HG02571 (cell line): Measurements from ENCODE around the gene TRAM2.

Source experiments
- ATAC-seq: cut with Tn5 transposase; IDR thresholded peaks from one replicate; pipeline ENCODE4 v1.9.1; 2021; ENCODE audit warnings: mild to moderate bottlenecking, moderate library complexity; ENCODE audit not compliant: unreplicated experiment

Gene TRAM2

DNA sequence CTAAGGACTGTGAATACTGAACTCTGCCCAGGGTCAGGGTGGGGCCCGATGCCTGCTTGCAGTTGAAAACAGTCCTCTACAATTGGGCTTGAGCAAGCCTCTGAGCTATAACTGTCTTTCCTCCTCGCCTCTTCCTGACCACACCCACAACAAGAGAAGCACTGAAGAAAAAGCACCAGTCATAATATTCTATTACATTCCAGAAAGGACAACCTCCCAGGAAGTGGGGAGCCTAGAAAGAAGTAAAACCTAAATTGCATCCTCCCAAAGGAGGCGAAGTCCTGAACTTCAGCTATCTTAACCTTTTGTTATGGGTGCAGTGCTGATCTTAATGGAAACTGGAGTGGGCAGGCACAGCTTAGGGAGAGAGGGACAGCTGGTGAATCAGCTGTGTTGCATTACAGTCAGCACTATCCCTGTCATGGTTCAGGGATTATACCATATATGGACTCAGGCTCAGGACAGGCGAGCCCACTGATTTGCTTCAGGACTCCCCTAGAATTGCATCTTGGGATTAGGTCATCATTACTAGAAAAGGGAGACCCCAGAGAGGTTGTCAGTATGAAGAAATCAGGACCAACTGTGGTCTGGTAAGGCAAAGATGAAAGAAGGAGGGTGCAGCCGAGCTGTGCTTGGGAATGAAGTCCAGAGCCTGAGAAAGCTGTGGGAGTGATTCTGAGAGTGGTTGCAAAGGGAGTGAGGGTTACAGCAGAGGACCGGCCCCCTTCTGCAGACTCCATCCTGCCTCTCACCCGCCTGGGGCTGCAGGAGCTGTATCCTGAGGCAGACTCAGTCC, 18.3 kb upstream of the TRAM2 start:
- ATAC-seq: peak; percentile 64

DNA sequence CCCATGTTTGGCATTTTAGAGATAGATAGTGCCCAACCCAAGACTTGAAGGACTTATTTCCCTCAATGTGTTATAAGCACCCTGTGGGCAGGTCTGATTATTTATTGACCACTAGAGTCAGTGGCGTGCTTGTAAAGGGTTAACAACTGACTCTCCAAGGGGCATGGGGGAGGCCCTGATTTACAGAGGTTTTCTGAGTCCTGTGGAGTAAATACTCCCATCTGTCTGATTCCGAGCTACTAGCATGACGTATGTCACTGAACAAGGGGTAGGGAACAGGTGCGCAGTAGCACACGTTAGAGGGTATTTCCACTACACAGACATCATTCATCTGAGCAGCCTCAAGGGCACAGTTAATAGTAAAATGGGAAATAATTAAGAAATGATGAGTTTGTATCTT, 17.4 kb upstream of the TRAM2 start:
- no peak for ATAC-seq

DNA sequence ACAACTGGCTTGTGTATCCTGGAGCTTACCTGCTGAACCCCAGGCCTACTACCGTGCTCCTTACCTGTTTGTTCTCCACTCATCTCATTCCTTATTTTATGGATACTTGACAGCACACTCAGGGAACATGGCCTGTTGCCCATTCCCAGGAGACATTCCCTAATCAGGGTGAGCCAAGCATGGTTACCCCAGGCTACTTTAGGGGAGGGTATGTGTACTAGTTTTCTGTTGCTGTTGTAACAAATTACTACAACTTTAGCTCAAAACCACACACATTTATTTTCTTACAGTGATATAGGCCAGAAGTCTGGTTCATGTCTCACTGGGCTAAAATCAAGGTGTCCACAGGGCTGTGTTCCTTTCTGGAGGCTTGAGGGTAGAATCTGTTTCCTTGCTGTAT, 15.0 kb upstream of the TRAM2 start:
- ATAC-seq: no peak

DNA sequence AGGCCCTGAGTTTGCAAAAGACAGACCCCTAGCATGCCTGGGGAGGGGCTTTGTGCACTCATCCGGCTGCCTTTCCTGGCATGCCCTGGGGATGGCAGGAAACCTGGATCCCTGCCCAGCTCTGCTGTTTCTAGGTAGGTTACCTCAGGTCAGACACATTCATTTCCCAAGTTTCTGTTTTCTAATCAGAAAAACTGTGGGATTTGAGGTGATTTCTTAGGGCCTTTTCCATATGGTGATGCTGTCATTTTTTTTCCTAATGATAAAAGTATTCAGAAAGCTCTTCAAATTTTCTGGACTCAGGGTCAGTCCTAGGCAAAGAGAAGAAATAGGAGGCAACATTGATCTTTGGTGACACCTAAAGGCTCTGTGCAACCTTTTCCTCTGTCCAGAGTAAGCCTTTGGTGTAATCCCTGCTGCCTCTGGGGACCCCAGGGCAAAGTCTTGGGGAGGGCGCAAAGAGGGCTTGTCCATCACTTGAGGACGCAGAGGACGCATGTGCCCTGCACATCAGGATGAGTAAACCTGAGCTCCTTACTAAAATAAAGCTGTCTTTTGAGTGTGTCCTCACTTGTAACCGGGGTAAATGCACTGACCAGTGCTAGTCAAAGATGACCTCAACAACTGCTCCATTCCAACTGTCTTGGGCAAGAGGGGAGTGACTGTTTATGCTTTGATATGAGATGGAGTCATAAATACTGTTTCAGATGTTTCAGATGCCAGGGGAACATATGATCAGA, 13.5 kb upstream of the TRAM2 start:
- ATAC-seq: no peak

DNA sequence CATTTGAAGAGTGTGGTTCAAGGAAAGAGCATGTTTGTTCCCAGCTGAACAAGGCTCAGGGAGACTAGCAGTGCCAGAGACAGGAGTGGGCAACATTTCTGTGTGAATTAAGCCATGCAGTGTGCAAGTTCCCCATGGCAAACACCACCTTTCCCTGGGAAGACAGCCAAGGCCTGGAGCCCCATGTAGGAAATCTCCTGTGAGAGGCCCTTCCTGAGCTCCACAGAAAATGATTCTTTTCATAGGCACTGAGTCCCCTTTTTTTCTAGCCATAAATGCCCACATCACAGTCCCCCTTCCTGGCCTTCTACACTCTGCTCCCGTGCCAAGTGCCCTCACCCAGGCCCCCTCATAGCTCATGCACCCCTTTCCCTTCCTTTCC, 11.8 kb upstream of the TRAM2 start:
- no peak for ATAC-seq

DNA sequence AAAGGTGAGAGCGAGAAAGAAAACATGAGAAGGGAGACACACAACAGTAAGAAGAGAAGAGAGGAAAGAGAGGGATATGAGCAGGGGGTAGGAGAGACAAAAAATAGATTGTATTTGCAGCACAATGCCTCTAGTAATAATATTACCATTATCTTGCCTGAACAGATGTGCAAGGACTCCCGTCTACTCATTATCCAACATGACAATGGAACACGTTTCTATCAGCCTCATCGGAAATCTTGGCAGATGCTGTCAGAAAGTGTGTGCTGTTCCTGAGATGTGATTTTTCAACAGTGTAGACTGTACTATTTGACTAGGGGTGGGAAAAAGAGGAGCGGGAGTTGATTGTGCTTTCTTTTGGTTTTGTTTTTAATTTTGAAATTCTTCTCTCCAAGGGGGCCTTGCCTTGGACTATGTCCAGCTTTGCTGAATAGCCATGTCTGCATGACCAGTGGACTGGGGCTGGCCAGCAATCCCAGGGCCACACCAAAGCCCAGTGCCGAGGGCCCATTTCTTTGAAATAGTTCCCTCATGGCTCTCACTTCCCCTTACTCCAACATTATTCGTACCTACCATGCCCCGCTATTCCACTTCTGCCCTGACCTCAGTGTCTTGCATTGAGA, 11.3 kb upstream of the TRAM2 start:
- ATAC-seq: no peak

DNA sequence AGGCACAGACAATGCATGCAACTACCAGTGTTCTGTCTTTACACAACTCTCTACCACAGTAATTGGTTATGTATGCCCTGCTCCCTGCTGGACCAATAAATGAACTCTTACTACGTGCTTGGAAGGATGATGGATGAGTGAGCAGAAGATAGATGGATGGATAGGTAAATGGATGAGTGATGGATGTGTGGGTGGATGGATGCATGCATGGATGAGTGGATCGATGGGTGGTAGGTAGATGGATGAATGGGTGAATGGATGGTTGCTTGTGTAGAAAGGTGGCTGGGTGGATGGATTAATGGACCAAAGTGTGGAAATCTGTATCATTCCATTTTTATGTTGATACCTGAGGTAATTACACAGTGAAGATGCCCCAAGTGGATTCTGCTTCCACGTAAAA, 10.1 kb upstream of the TRAM2 start:
- no peak for ATAC-seq

DNA sequence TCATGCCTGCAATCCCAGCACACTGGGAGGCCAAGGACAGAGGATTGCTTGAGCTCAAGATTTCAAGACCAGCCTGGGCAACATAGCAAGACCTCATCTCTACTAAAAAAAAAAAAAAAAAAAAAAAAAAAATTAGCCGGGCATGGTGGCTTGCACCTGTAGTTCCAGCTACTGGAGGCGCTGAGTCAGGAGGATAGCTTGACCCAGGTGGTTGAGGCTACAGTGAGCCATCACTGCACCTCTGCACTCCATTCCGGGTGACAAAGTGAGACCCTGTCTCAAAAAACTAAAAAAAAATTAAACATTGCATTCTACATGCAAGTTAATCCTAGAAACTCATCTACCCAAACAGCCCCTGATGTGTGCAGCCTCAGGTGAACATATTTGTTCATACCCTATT, 7.3 kb upstream of the TRAM2 start:
- no peak for ATAC-seq

DNA sequence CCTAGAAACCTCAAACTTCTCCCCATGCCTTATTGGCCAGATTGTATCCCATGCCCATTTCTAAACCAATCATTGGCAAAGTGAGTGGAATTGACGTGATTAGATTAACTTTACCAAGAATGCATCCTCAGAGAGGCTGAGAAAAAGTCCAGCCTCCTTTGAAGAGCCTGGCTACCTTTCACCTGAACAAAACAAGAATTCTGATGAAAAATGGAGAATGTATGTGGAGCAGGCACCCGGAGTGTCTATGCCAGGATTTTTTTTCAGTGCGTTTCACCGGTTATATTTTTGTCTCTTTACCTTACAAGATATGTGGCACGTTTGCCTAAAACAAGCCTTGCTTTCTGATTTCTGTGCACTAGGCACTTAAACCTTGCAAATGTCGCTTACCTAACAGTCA, 6.1 kb upstream of the TRAM2 start:
- ATAC-seq: no peak

DNA sequence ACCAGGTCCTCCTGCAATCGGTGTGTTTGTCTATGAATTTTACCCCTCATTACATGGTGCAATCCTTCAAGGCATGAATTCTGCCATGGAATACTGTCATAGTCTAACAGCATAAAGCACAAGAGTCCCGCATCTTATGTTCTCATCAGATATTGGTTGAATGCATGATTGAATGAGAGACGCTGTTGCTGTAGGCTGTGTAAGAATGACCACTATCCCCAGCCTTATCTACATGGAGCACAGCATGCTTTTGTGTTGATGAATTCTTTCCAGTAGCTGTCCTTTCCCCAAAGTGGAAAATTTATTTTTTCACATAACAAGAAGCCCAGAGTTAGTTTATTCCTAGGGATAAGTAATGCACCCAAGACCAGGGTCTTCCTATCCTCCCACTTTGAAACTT, 5.6 kb upstream of the TRAM2 start:
- no peak for ATAC-seq

DNA sequence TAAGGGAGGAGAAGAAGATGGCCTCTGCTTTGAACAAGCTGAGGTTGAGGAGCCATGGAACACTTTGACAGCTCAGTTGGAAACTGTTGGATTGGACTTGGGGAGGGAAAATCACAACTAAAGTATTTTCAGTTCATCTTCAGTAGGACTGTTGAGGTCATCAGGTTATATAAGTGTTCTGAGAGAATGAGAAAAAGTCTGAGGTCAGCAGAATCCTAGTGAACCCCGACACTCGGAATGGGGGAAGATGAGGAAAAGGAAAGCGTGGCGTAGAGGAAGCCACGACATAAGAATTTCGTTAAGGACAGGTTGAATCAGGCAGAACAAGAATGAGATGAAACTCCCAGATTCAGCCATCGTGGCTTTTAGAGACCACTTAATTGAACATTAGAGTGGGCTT, 4.0 kb upstream of the TRAM2 start:
- ATAC-seq: no peak

DNA sequence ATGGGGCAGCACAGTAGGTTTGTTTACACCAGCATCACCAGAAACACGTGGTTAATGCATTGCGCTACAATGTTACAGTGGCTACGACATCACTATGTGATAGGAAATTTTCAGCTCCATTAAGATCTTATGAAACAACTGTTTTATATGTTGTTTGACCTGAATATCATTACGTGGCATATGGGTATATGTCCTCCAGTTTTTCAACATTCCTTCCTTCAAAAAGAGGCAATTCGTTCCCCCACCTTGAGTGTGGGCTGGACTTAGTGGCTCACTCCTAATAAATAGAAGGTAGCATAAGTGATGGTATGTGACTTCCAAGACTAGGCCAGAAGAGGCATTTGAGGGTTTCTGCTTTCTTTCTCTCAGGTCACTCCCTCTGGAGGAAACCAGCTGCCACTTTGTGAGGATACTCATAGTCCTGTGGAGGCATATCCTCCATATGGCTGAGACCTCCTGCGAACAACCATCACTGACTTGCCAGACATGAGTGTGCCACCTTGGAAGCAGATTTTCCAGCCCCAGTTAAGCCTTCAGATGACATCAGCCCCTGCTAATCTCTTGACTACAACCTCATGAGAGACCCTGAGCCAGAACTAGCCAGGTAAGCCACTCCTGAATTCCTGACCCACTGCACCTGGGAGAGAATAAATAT, 2.3 kb upstream of the TRAM2 start:
- no peak for ATAC-seq

DNA sequence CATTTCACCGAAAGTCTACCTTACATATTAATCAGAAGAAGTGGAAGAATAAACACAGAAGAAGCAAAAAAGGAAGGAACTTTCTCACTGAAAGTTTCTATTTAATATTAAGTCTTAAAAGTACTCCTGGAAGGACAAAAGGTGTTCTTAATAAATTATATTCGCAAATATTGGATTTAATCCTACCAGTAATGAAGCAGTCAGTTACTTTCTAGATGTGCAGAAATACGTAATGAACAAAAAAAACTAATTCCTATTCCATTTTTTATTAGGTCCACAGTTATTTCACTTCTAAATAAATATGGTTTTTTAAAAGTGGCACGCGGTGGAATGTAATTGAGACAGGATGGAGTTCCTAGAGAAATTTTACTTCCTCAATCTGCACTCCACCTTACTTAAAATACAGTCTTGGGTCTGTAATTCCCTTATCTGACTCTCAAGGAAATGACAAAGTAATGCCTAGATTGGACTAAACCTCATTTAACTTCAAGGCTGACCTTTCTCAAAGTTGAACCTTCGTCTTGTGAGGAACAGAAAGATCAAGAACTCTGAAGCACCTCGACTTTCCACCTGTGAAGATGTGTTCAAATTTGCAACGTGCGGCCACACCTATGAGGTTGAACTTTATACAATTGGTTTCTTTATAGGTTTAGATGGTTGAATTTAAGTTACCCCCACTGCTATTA, 1.1 kb upstream of the TRAM2 start:
- ATAC-seq: no peak

DNA sequence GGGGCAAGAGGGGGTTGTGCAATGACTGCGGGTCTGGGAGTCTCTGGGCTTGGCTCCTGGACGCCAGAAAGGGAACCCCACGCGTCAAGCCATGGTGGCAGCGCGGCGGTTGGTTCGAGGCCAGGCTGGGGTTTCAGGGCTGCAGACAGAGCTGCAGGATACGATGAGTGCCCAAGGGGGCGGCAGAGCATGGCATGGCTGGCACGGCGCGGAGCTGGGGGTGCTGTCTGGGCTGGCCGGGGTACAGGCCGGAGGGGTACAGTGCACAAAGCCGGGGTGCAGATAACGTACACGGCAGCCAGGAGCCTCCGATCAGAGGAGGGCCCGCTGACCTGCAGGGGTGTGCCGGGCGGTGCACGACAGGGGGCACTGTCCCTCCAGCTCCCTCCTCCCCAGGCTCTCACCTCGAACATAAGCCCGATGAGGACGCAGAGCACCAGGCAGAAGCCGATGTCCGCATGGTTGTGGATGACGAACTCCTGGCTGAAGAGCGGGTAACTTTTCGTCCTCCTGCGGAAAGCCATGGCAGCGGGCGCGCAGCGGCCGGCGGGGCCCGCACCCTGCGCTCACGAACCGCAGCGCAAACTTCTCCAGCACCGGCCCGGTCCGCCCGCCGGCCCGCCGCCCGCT, 353 bp downstream of the TRAM2 start:
- ATAC-seq: peak; percentile 46

DNA sequence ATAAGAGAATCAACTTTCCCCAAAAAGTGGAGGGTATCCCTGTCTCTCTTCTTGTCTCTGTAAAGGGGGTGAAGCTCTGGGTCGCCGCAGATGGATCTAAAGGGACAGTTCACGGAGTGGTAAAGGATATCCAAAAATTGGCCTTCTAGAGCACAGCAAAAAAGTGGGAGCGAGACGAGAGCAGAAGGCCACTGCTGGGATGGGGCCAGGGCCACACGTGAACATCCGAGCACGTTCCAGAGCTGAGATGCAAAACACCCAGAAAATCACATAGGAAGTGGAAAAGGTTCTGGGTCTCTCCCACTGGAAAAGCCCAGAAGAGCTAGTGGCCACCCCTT, 837 bp downstream of the TRAM2 start:
- ATAC-seq: no peak

DNA sequence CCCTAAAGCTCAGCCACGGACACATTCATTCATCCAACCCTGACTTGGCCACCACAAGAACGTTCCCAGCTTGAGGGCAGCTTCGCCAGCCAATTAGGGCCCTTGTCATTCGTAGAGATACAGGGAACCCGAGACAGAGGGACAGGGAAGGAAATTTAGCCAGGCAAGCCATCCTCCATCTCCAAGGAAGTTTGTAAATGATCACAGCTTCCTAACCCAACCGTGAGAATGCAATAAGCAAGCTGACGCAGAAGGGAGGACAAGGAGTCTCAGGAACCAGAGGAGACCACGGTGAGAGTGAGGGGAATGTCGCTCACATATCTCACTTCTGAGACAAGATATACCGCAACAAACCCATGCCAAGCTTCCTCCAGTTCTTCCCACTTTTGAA, 1.4 kb downstream of the TRAM2 start:
- no peak for ATAC-seq

DNA sequence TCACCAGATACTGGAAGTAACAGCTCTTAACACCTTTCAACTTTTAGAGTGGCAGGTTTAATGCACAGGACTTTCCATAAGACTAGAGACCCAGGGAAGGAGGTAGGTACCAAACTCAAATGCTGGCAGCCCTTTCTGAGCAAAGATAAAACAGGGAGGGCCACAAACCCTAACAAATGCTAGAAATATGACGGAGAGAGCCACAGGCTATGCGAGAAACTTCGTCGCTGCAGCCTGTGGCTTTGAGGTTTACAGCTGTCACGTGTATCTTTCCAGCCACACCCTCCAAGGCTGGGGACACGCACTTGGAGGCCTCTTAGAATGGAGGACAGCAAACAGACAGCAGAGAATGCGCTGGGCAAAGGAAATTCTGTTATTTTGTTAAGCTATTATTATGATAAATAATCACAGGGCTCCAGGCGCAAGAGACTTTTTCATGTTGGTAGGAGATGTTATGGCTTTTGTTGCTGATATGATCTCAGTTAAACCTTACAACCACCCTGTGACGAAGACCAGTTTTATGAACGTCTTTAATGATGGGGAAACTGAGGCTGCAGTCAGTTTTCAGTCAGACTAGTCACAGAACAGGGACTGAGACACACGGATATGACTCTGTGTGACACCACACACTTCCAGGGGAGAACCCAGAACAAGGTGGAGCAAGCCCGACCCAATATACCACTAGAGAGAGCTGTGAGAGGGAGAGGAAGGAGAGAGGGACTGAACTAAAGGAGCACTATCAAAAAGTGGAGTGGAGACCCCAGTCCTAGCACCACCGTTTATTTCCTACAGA, 2.0 kb downstream of the TRAM2 start:
- ATAC-seq: peak; percentile 42

DNA sequence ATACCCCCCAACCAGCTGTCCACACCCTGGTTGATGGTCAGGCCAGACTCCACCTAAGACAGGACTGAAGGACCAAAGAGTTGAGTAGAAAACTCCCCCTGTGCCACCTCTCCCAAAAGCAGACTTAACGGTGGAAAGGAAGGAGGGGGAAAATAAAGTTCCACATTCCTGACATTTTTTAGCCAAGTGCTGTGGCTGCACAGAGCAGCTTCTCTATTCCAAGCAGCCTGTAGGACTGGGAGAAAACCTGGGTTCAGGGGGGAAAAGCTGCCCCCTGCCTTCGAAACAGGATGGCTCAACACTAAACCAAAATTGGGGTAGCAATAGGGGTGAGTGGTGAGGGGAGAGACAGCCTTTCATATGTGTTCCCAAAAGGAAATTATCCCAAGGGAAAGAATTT, 3.6 kb downstream of the TRAM2 start:
- no peak for ATAC-seq

DNA sequence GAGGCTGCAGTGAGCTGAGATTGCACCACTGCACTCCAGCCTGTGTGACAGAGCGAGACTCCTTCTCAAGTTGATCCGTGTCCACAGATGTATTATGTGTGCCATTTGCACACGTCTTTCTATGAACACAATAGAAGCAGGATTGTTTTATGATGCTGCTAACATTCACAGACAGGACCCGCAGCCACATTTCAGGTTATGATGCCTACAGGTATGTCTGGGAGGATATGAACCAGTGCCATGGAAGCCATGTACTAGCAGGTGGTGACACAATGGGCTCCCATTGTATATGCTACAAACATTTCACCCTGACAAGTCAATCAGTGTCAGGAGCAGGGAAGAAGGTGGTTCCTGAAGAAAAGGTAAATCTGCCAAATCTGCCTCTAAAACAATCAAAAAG, 4.3 kb downstream of the TRAM2 start:
- ATAC-seq: no peak
